ENCODE data around the gene CXCL16.
"Not testable (repeated sequence)": the region's sequence is repeated elsewhere in the genome, so short reads cannot be mapped to it uniquely, and the experiment has no call there.

Gene CXCL16

DNA sequence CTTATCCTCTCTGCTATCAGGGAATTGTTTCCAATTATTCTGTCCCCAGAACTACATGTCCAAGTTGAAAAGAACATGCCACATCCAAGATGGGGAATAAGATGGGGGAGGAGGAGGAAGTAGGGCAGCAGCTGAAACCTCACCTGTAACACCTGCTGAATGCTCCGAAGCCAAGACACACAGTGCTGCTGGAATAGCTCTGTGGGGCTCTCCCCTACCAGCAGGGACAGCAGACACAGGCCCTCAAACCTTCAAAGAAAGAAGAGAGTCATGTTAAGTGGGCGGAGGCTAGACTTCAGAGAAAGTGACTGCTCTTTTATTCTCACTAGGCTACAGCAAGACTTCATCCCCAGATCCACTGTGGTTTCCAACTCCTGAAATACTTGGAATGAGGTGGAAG lies 49.0 kb downstream of the CXCL16 start:
- no peak for FAIRE-seq

DNA sequence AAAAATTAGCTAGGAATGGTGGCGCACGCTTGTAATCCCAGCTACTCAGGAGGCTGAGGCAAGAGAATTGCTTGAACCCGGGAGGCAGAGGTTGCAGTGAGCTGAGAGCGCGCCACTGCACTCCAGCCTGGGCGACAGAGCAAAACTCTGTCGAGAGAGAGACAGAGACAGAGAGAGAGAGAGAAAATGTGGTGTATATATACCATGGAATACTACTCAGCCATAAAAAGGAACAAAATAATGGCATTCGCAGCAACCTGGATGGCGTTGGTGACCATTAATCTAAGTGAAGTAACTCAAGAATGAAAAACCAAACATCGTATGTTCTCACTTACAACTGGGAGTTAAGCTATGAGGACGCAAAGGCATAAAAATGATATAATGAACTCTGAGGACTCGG lies 49.9 kb downstream of the CXCL16 start:
- not testable (repeated sequence) for FAIRE-seq

DNA sequence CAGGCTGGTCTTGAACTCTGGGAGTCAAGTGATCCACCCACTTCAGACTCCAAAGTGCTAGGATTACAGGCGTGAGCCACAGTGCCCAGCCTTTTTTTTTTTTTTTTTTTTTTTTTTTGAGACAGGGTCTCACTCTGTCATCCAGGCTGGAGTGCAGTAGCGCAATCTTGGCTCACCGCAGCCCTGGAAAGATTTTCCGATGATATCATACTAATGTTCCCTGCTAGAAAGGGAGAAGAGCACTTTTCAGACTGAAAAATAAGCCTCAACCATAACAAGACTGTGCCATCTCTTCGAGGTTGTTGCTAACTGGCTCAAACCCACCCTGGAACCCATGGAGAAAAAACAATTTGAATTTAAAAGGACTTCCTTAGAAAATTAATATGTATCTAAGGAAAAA lies 56.0 kb downstream of the CXCL16 start:
- FAIRE-seq, result not testable (repeated sequence)
